Gastrocnemius medialis (tissue), 4 donors: ENCODE data around the gene DCLK2. TPM values are rescaled to one million over a fixed set of nuclear protein-coding genes. Genes with fewer than 3 reads are reported as not detected.

Experiments used
- ATAC-seq, 2 donors: fragments of 150-250 bp; one replicate each; pipeline ENCODE4 v1.9.1; 2016
- DNase-seq, 2 donors: peaks; one replicate each; pipeline ENCODE4 v3.0.0-alpha.2; 2019
- H3K27ac ChIP-seq, 4 donors: fragments of 200-600 bp; sonication (generic); 1 replicate in 1 of 4; 2 replicates in 3 of 4; pipeline ENCODE4 v1.5.1; 2016 to 2018; ENCODE audit warnings: mild to moderate bottlenecking in 2 of 4, moderate library complexity in 1 of 4
- H3K27me3 ChIP-seq, 3 donors: fragments of 200-600 bp; sonication (generic) in 2 of 3; 1 replicate in 1 of 3; 2 replicates in 2 of 3; pipeline versions ENCODE4 v1.5.1 to v1.6.0; 2016 to 2019; ENCODE audit warnings: mild to moderate bottlenecking in 1 of 3, moderate library complexity in 1 of 3
- H3K36me3 ChIP-seq, 2 donors: fragments of 200-600 bp; sonication (generic) in 1 of 2; one replicate each; pipeline ENCODE4 v1.5.1; 2017 to 2018
- H3K4me1 ChIP-seq, 2 donors: fragments of 200-600 bp; sonication (generic) in 1 of 2; one replicate each; pipeline ENCODE4 v1.5.1; 2016 to 2017; ENCODE audit warnings: mild to moderate bottlenecking in 2 of 2
- H3K4me3 ChIP-seq, 4 donors: fragments of 200-600 bp; sonication (generic) in 3 of 4; 1 replicate in 1 of 4; 2 replicates in 3 of 4; pipeline ENCODE4 v1.5.1; 2016 to 2019; ENCODE audit warnings: mild to moderate bottlenecking in 2 of 4
- H3K9me3 ChIP-seq, 3 donors: fragments of 200-600 bp; sonication (generic) in 2 of 3; 1 replicate in 1 of 3; 2 replicates in 2 of 3; pipeline ENCODE4 v1.5.1; 2016 to 2019
- CTCF ChIP-seq, 5 experiments: fragments of 450-650 bp in 3 of 5; fragments of 200-600 bp in 2 of 5; sonication (generic) in 2 of 5; IDR thresholded peaks in 4 of 5; conservative IDR thresholded peaks in 1 of 5; 1 replicate in 4 of 5; 2 replicates in 1 of 5; pipeline ENCODE4 v1.5.1; 2016 to 2019; ENCODE audit warnings: antibody characterized with exemption in 5 of 5, mild to moderate bottlenecking in 3 of 5, moderate library complexity in 3 of 5
- POLR2A ChIP-seq, 2 donors: fragments of 450-650 bp; IDR thresholded peaks; one replicate each; pipeline ENCODE4 v1.6.1; 2017; ENCODE audit warnings: antibody characterized with exemption in 2 of 2, mild to moderate bottlenecking in 2 of 2, moderate library complexity in 2 of 2
- in situ Hi-C, 4 donors: fragments of 200-750 bp; cut with MboI; loops; one replicate each; pipeline versions ENCODE4 v1.15.0 to v1.8.0; 2017; ENCODE audit warnings: low sequenced_read_pairs in 4 of 4
- intact Hi-C: fragments of 100-400 bp; cut with DNase I; formaldehyde crosslinking; loops from one replicate; pipeline ENCODE4 v1.15.1; 2023; ENCODE audit warnings: low total_unique reads
- total RNA-seq, 4 donors: library from RNA; depleted of rRNA; stranded (reverse); fragments of >200 nt; gene quantifications; one replicate each; pipeline versions ENCODE4 v1.1.0 to v1.2.3, GENCODE V29; 2016

DCLK2 gene
- total RNA-seq, 4 donors from 2014 or later, result 0.29 to 0.97 (median 0.47) TPM

GRCh38 chr4:150078579-150079080, 385 bp downstream of the DCLK2 start:
- Histone ChIP-seq H3K36me3 (no peaks in the 10 kb centered on the region), H3K27ac (peak overlapping the region; percentile 40 to 64 (median 56)), H3K4me3 (peak overlapping the region; percentile 59 to 74 (median 68)), H3K4me1 (peaks cover 0 to 4% of the 10 kb centered on the region in 2 donors), H3K27me3 (peaks cover 0 to 5% (median 2%) of the 10 kb centered on the region in 3 donors), H3K9me3 (no peaks in the 10 kb centered on the region)
- in situ Hi-C loops, result no loop called here
- intact Hi-C loops, result loop anchor here (10.0 kb wide), 1 partner anchor 126 kb away; no protein-coding TSS in a partner anchor
- TF ChIP-seq POLR2A (IDR thresholded peaks at IDR 0.05), result no peak
- TF ChIP-seq CTCF (IDR thresholded peaks at IDR 0.05 in 4 of 5, conservative IDR thresholded peaks at IDR 0.05 in 1 of 5), result no peak
- ATAC-seq (peak; percentile 34 to 57), DNase-seq (no peak)

DNA sequence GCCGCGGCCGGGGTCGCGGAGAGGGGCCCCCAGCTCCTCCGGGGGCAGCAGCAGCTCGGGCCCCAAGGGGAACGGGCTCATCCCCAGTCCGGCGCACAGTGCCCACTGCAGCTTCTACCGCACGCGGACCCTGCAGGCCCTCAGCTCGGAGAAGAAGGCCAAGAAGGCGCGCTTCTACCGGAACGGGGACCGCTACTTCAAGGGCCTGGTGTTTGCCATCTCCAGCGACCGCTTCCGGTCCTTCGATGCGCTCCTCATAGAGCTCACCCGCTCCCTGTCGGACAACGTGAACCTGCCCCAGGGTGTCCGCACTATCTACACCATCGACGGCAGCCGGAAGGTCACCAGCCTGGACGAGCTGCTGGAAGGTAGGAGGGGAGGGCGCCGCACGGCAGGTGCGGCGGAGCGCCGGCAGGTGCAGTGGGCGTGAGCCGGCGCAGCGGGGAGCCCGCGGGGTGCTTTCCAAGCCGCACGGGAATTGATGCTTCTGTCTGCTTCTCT, 886 bp downstream of the DCLK2 start:
- in situ Hi-C loops (no loop called here), intact Hi-C loops (loop anchor here (10.0 kb wide), 1 partner anchor 126 kb away; no protein-coding TSS in a partner anchor)
- ATAC-seq (peak in 1 of 2 donors; percentile 53), DNase-seq (no peak)
- peaks cover 0 to 5% (median 2%) of the 10 kb centered on the region in 3 donors for H3K27me3 ChIP-seq
- H3K4me1 ChIP-seq, result peaks cover 0 to 4% of the 10 kb centered on the region in 2 donors
- peak overlapping the region in 3 of 4 donors; percentile 50 to 64 (median 61) for H3K27ac ChIP-seq
- no peak for TF ChIP-seq POLR2A (IDR thresholded peaks at IDR 0.05)
- TF ChIP-seq CTCF (IDR thresholded peaks at IDR 0.05 in 4 of 5, conservative IDR thresholded peaks at IDR 0.05 in 1 of 5), result no peak
- H3K4me3 ChIP-seq, result peak overlapping the region; percentile 59 to 74 (median 68)
- no peaks in the 10 kb centered on the region for H3K36me3 ChIP-seq
- no peaks in the 10 kb centered on the region for H3K9me3 ChIP-seq

GRCh38 chr4:150080337-150080736, 2.1 kb downstream of the DCLK2 start:
- peaks cover 0 to 5% (median 2%) of the 10 kb centered on the region in 3 donors for H3K27me3 ChIP-seq
- H3K9me3 ChIP-seq, result no peaks in the 10 kb centered on the region
- H3K4me1 ChIP-seq, result peaks cover 0 to 4% of the 10 kb centered on the region in 2 donors
- H3K4me3 ChIP-seq, result no peak overlapping the region
- ATAC-seq (no peak), DNase-seq (no peak)
- intact Hi-C loops (no loop called here), in situ Hi-C loops (no loop called here)
- no peak for TF ChIP-seq POLR2A (IDR thresholded peaks at IDR 0.05)
- no peak for TF ChIP-seq CTCF (IDR thresholded peaks at IDR 0.05 in 4 of 5, conservative IDR thresholded peaks at IDR 0.05 in 1 of 5)
- H3K27ac ChIP-seq, result no peak overlapping the region
- H3K36me3 ChIP-seq, result no peaks in the 10 kb centered on the region

GRCh38 chr4:150080875-150081274, 2.6 kb downstream of the DCLK2 start:
- in situ Hi-C loops, result no loop called here
- TF ChIP-seq POLR2A (IDR thresholded peaks at IDR 0.05), result no peak
- TF ChIP-seq CTCF (IDR thresholded peaks at IDR 0.05 in 4 of 5, conservative IDR thresholded peaks at IDR 0.05 in 1 of 5), result no peak
- peaks cover 0 to 4% of the 10 kb centered on the region in 2 donors for H3K4me1 ChIP-seq
- H3K9me3 ChIP-seq, result no peaks in the 10 kb centered on the region
- intact Hi-C loops, result no loop called here
- H3K4me3 ChIP-seq, result no peak overlapping the region
- DNase-seq, result no peak
- peaks cover 0 to 5% (median 2%) of the 10 kb centered on the region in 3 donors for H3K27me3 ChIP-seq
- H3K27ac ChIP-seq, result no peak overlapping the region
- no peaks in the 10 kb centered on the region for H3K36me3 ChIP-seq
- no peak for ATAC-seq
